Measurements from ENCODE around the gene PCYOX1L. TPM values are rescaled to one million over a fixed set of nuclear protein-coding genes. Genes with fewer than 3 reads are reported as not detected.
A peak's percentile ranks its signal among the peaks of the same experiment; 100 is the strongest.
"Not testable (repeated sequence)": the region's sequence is repeated elsewhere in the genome, so short reads cannot be mapped to it uniquely, and the experiment has no call there.

The PCYOX1L gene
- total and polyA plus RNA-seq, 8 donors, result 2.1 to 13.4 (median 4.1) TPM; not detected in 1

GRCh38 chr5:149391524-149391923 lies 33.7 kb downstream of the PCYOX1L start:
- H3K4me3 ChIP-seq, result no peak overlapping the region
- DNase-seq, result no peak
- peaks cover 0 to 30% (median 5%) of the 10 kb centered on the region in 4 donors for H3K4me1 ChIP-seq
- intact Hi-C loops (cut with DNase I; ENCODE audit: low total_unique reads), result no loop called here
- TF ChIP-seq EP300 (IDR thresholded peaks at IDR 0.05), result no peak
- no peak for TF ChIP-seq POLR2A (IDR thresholded peaks at IDR 0.05)
- no peak for TF ChIP-seq POLR2AphosphoS5 (IDR thresholded peaks at IDR 0.05)
- TF ChIP-seq, protein P1, sequence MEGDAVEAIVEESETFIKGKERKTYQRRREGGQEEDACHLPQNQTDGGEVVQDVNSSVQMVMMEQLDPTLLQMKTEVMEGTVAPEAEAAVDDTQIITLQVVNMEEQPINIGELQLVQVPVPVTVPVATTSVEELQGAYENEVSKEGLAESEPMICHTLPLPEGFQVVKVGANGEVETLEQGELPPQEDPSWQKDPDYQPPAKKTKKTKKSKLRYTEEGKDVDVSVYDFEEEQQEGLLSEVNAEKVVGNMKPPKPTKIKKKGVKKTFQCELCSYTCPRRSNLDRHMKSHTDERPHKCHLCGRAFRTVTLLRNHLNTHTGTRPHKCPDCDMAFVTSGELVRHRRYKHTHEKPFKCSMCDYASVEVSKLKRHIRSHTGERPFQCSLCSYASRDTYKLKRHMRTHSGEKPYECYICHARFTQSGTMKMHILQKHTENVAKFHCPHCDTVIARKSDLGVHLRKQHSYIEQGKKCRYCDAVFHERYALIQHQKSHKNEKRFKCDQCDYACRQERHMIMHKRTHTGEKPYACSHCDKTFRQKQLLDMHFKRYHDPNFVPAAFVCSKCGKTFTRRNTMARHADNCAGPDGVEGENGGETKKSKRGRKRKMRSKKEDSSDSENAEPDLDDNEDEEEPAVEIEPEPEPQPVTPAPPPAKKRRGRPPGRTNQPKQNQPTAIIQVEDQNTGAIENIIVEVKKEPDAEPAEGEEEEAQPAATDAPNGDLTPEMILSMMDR (IDR thresholded peaks at IDR 0.05), result no peak
- no peaks in the 10 kb centered on the region for H3K36me3 ChIP-seq
- peak overlapping the region in 4 of 5 donors; percentile 81 to 94 (median 87) for H3K27ac ChIP-seq
- no peaks in the 10 kb centered on the region for H3K27me3 ChIP-seq
- no peaks in the 10 kb centered on the region for H3K9me3 ChIP-seq
- 70 to 96% (median 93%) methylated on average over 6 of the region's 6 CpGs for WGBS, 5 donors

GRCh38 chr5:149392718-149393117 lies 34.9 kb downstream of the PCYOX1L start:
- no peaks in the 10 kb centered on the region for H3K9me3 ChIP-seq
- no peaks in the 10 kb centered on the region for H3K36me3 ChIP-seq
- intact Hi-C loops (cut with DNase I; ENCODE audit: low total_unique reads), result no loop called here
- no peak overlapping the region for H3K4me3 ChIP-seq
- WGBS, 5 donors, result 68 to 87% (median 82%) methylated on average over 19 of the region's 19 CpGs
- peak overlapping the region in 1 of 5 donors; percentile 94 for H3K27ac ChIP-seq
- DNase-seq, result no peak
- TF ChIP-seq POLR2A (IDR thresholded peaks at IDR 0.05), result no peak
- no peak for TF ChIP-seq EP300 (IDR thresholded peaks at IDR 0.05)
- TF ChIP-seq, protein P1 (IDR thresholded peaks at IDR 0.05), result no peak
- no peak for TF ChIP-seq POLR2AphosphoS5 (IDR thresholded peaks at IDR 0.05)
- H3K4me1 ChIP-seq, result peaks cover 0 to 18% (median 0%) of the 10 kb centered on the region in 4 donors
- no peaks in the 10 kb centered on the region for H3K27me3 ChIP-seq

DNA sequence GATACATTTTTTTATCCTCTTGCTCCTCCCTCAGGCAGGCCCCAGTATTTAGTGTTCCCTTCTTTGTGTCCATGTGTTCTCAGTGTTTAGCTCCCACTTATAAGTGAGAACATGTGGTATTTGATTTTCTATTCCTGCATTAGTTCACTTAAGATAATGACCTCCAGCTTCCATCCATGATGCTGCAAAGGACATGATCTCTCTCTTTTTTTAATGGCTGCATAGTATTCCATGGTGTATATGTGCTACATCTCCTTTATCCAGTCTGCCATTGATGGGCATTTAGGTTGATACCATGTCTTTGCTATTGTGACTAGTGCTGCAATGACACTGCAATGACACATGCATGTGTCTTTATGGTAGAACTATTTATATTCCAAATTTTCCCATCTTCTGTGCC lies 37.1 kb downstream of the PCYOX1L start:
- DNase-seq; intact Hi-C loops (cut with DNase I; ENCODE audit: low total_unique reads); H3K36me3 ChIP-seq; H3K4me3 ChIP-seq; H3K4me1 ChIP-seq; H3K27me3 ChIP-seq; H3K9me3 ChIP-seq; H3K27ac ChIP-seq: not testable (repeated sequence)

DNA sequence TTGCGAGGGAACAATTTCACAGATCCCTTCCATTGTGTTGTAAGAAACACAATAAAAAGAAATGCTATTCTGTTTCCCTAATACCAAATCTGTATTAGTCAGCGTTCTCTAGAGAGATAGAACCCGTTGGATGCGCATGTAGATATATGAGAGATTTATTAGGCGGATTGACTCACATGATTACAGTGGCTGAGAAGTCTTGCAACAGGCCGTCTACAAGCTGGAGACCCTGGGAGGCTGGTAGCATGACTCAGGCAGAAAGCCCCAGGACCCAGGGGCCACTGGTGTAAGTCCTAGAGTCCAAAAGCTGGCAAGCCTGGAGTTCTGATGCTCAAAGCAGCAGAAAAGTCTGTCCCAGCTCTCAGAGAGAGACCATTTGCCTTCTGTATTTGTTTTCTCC lies 39.7 kb downstream of the PCYOX1L start:
- TF ChIP-seq POLR2A (IDR thresholded peaks at IDR 0.05) (no peak), POLR2AphosphoS5 (IDR thresholded peaks at IDR 0.05) (no peak), EP300 (IDR thresholded peaks at IDR 0.05) (no peak)
- TF ChIP-seq, protein P1 (IDR thresholded peaks at IDR 0.05), result no peak
- Histone ChIP-seq H3K27me3 (no peaks in the 10 kb centered on the region), H3K4me1 (no peaks in the 10 kb centered on the region), H3K36me3 (no peaks in the 10 kb centered on the region), H3K27ac (peak overlapping the region in 1 of 5 donors; percentile 22), H3K4me3 (no peak overlapping the region), H3K9me3 (no peaks in the 10 kb centered on the region)
- intact Hi-C loops (cut with DNase I; ENCODE audit: low total_unique reads), result no loop called here
- WGBS, 5 donors, result 73 to 94% (median 89%) methylated on average over 6 of the region's 6 CpGs
- DNase-seq, result peak in 1 of 2 donors; percentile 12

DNA sequence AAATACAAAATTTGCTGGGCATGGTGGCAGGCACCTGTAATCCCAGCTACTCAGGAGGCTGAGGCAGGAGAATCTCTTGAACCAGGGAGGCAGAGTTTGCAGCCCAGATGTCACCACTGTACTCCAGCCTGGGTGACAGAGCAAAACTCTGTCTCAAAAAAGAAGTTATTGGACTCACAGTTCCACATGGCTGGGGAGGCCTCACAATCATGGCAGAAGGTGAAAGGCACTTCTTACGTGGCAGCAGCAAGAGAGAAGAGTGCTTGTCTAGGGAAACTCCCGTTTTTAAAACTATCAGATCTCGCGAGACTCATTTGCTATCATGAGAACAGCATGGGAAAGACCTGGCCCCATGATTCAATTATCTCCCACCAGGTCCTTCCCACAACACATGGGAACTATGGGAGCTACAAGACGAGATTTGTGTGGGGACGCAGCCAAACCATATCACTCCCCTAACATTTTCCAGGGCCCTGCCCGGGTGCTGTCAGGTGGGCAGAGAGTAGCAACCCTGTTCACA lies 41.0 kb downstream of the PCYOX1L start:
- 77 to 89% (median 79%) methylated on average over 7 of the region's 7 CpGs for WGBS, 5 donors
- H3K36me3 ChIP-seq; intact Hi-C loops (cut with DNase I; ENCODE audit: low total_unique reads); H3K4me1 ChIP-seq; H3K4me3 ChIP-seq; DNase-seq; H3K9me3 ChIP-seq; H3K27me3 ChIP-seq: not testable (repeated sequence)
- peak overlapping the region in 1 of 5 donors; percentile 14 for H3K27ac ChIP-seq

Measured in stomach (tissue), 9 donors.